ENCODE data around the gene GPSM3. TPM values are rescaled to one million over a fixed set of nuclear protein-coding genes. Genes with fewer than 3 reads are reported as not detected.
"Not testable (repeated sequence)": the region's sequence is repeated elsewhere in the genome, so short reads cannot be mapped to it uniquely, and the experiment has no call there.

The GPSM3 gene
- total RNA-seq, 2 donors from 2014 or later = 12.9 to 25.0 TPM

DNA sequence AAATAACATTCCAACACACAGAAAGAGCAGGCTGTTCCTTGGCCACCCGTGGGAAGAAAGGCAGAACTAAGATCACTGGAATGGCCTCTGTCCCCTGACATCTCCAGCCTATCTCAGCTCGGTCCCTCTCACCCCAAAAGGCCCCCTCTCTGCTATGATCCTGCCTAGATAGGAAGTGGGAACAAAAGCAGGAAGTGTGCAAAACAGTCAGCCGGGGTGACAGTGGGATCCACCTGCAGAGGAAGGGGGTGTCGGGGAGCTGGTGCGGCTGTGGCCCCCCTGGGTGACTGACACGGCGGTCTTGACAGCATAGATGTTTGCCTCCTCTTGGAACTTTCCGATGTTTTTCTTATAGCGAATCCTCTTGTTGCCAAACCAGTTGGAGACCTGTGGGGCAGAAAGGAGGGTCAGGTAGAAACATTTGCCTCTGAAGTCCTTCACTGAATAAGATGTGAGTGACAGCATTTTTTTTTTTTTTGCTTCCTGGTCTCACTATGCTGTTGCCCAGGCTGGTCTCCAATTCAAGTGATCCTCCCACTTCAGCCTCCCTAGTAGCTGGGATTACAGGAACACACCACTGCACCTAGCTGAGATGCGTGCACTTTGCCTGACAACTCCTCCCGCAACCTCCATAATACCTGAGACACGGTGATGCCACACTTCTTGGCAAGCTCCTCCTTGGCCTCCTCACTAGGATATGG, 5.3 kb downstream of the GPSM3 start:
- no peaks in the 10 kb centered on the region for H3K9me3 Mint-ChIP-seq
- H3K4me1 Mint-ChIP-seq = peaks cover 43% of the 10 kb centered on the region
- no peak for DNase-seq
- no peak overlapping the region for H3K9ac ChIP-seq (ENCODE audit: extremely low read depth, low read length, poor library complexity, severe bottlenecking)
- H3K36me3 Mint-ChIP-seq (ENCODE audit: low read depth) = peaks cover 39% of the 10 kb centered on the region
- TF ChIP-seq, protein P1, sequence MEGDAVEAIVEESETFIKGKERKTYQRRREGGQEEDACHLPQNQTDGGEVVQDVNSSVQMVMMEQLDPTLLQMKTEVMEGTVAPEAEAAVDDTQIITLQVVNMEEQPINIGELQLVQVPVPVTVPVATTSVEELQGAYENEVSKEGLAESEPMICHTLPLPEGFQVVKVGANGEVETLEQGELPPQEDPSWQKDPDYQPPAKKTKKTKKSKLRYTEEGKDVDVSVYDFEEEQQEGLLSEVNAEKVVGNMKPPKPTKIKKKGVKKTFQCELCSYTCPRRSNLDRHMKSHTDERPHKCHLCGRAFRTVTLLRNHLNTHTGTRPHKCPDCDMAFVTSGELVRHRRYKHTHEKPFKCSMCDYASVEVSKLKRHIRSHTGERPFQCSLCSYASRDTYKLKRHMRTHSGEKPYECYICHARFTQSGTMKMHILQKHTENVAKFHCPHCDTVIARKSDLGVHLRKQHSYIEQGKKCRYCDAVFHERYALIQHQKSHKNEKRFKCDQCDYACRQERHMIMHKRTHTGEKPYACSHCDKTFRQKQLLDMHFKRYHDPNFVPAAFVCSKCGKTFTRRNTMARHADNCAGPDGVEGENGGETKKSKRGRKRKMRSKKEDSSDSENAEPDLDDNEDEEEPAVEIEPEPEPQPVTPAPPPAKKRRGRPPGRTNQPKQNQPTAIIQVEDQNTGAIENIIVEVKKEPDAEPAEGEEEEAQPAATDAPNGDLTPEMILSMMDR (conservative IDR thresholded peaks at IDR 0.05) = no peak
- H3K27ac ChIP-seq (ENCODE audit: low read depth, low read length) = no peak overlapping the region
- no peak overlapping the region for H3K4me3 ChIP-seq (ENCODE audit: low read length)
- 92 to 96% methylated on average over 9 to 12 of the region's 12 CpGs for WGBS, 2 experiments (ENCODE audit: insufficient coverage in 1 of 2, insufficient read length in 1 of 2)
- no peaks in the 10 kb centered on the region for H3K27me3 Mint-ChIP-seq (ENCODE audit: insufficient read depth)
- peaks cover 21% of the 10 kb centered on the region for H3K36me3 ChIP-seq (ENCODE audit: control insufficient read depth, insufficient read depth, low read length)
- no peaks in the 10 kb centered on the region for H3K27me3 ChIP-seq (ENCODE audit: control insufficient read depth, insufficient read depth, low read length, poor library complexity, severe bottlenecking)
- no peak overlapping the region for H3K4me3 Mint-ChIP-seq
- H3K4me1 ChIP-seq (ENCODE audit: control insufficient read depth, insufficient read depth, low read length) = peaks cover 4% of the 10 kb centered on the region
- peak overlapping the region; percentile 15 for H3K27ac Mint-ChIP-seq
- H3K9me3 ChIP-seq (ENCODE audit: control insufficient read depth, low read length) = no peaks in the 10 kb centered on the region

- H3K36me3 Mint-ChIP-seq (ENCODE audit: low read depth) = peaks cover 45% of the 10 kb centered on the region
- peaks cover 42% of the 10 kb centered on the region for H3K4me1 Mint-ChIP-seq
- not testable (repeated sequence) for H3K4me1 ChIP-seq (ENCODE audit: control insufficient read depth, insufficient read depth, low read length); H3K9me3 ChIP-seq (ENCODE audit: control insufficient read depth, low read length); H3K27ac ChIP-seq (ENCODE audit: low read depth, low read length); H3K4me3 ChIP-seq (ENCODE audit: low read length); H3K27me3 ChIP-seq (ENCODE audit: control insufficient read depth, insufficient read depth, low read length, poor library complexity, severe bottlenecking); H3K9ac ChIP-seq (ENCODE audit: extremely low read depth, low read length, poor library complexity, severe bottlenecking); DNase-seq; H3K27me3 Mint-ChIP-seq (ENCODE audit: insufficient read depth); H3K9me3 Mint-ChIP-seq
- peaks cover 24% of the 10 kb centered on the region for H3K36me3 ChIP-seq (ENCODE audit: control insufficient read depth, insufficient read depth, low read length)
- WGBS, 2 experiments (ENCODE audit: insufficient coverage in 1 of 2, insufficient read length in 1 of 2) = 89 to 90% methylated on average over 6 to 10 of the region's 10 CpGs
- H3K27ac Mint-ChIP-seq = peak overlapping the region; percentile 85
- H3K4me3 Mint-ChIP-seq = peak overlapping the region; percentile 21
Observed at GRCh38 chr6:32186151-32186840, 6.1 kb downstream of the GPSM3 start.

DNA sequence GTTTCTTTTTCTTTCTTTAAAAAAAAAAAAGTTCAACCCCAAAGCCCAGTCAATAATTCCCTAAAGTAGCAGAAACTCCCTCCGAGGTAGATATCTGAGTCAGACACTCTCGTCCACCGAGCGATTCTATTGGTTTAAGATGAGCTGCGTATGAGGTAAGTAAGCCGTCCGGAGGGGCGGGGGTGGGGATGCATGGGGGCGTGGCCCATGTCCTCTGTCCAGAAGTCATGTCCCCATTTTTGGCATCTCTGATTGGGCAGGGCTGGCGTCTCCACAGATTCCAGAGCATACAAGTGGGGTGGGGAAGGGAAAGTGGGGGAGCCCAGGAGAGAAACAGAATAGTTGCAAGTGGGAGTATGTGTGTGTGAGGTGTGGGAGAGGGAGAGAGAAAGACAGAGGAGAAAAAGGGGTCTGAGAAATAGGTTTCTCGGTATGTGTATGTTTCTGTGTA, 6.7 kb downstream of the GPSM3 start:
- Mint-ChIP-seq H3K4me1 (peaks cover 38% of the 10 kb centered on the region), H3K4me3 (peak overlapping the region; percentile 21), H3K27ac (peak overlapping the region; percentile 85), H3K36me3 (ENCODE audit: low read depth) (peaks cover 51% of the 10 kb centered on the region)
- peaks cover 30% of the 10 kb centered on the region for H3K36me3 ChIP-seq (ENCODE audit: control insufficient read depth, insufficient read depth, low read length)
- H3K27me3 Mint-ChIP-seq (ENCODE audit: insufficient read depth); H3K9me3 ChIP-seq (ENCODE audit: control insufficient read depth, low read length); H3K9ac ChIP-seq (ENCODE audit: extremely low read depth, low read length, poor library complexity, severe bottlenecking); H3K4me1 ChIP-seq (ENCODE audit: control insufficient read depth, insufficient read depth, low read length); H3K9me3 Mint-ChIP-seq; H3K4me3 ChIP-seq (ENCODE audit: low read length); H3K27ac ChIP-seq (ENCODE audit: low read depth, low read length); H3K27me3 ChIP-seq (ENCODE audit: control insufficient read depth, insufficient read depth, low read length, poor library complexity, severe bottlenecking): not testable (repeated sequence)
- peak; percentile 87 for DNase-seq
- WGBS, 2 experiments (ENCODE audit: insufficient coverage in 1 of 2, insufficient read length in 1 of 2) = 52 to 100% methylated on average over 1 to 11 of the region's 11 CpGs

DNA sequence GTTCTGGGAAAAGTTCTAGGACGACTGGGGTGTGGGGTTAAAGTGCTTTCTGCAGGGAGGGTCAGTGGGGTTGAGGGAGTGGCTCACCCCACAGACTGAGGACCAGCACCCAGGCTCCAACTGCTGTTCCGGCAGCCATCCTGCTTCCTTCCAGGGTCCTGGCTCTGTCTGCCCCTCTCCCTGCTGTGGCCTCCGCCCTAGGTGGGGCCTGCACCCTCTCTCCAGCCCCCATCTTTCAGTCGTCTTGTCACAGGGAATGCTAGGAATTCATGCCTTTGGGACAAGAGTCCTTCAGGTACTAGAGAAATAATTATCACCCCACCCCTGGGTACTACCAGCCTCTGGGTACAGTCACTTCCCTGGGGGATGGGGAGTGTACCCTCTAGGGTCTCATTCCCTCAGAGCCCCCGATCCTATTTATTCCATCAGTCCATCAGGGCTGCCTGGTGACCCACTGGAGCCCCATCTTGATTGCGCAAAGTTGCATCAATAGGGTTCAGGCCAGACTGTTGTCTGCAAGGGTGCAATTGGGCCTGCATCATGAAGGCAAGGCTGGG, 8.3 kb downstream of the GPSM3 start, which contains the start of gene AGER:
AGER (minus strand) TSS at position 170 of the 557 bp plus-strand sequence; CDS start at position 139, 31 bp downstream.
- peaks cover 39% of the 10 kb centered on the region for H3K4me1 Mint-ChIP-seq
- peaks cover 58% of the 10 kb centered on the region for H3K36me3 Mint-ChIP-seq (ENCODE audit: low read depth)
- no peak for DNase-seq
- Histone ChIP-seq H3K9ac (ENCODE audit: extremely low read depth, low read length, poor library complexity, severe bottlenecking) (no peak within 1 kb of the TSS), H3K27me3 (ENCODE audit: control insufficient read depth, insufficient read depth, low read length, poor library complexity, severe bottlenecking) (no peaks in the 10 kb centered on the region), H3K9me3 (ENCODE audit: control insufficient read depth, low read length) (no peaks in the 10 kb centered on the region), H3K4me1 (ENCODE audit: control insufficient read depth, insufficient read depth, low read length) (no peaks in the 10 kb centered on the region), H3K36me3 (ENCODE audit: control insufficient read depth, insufficient read depth, low read length) (peaks cover 31% of the 10 kb centered on the region), H3K4me3 (ENCODE audit: low read length) (no peak within 1 kb of the TSS), H3K27ac (ENCODE audit: low read depth, low read length) (no peak within 1 kb of the TSS)
- TF ChIP-seq, protein P1 (conservative IDR thresholded peaks at IDR 0.05) = no peak
- no peaks in the 10 kb centered on the region for H3K27me3 Mint-ChIP-seq (ENCODE audit: insufficient read depth)
- 89 to 90% methylated on average over 5 to 6 of the region's 6 CpGs for WGBS, 2 experiments (ENCODE audit: insufficient coverage in 1 of 2, insufficient read length in 1 of 2)
- H3K9me3 Mint-ChIP-seq = no peaks in the 10 kb centered on the region
- no peak within 1 kb of the TSS for H3K4me3 Mint-ChIP-seq
- peak within 1 kb of the TSS; percentile 21 for H3K27ac Mint-ChIP-seq
